Tibial nerve (tissue), 4 donors: Measurements from ENCODE around the gene C5orf58.

ENCODE experiments used
- EP300 ChIP-seq, 2 donors: sonication (generic); formaldehyde crosslinking; IDR thresholded peaks; one replicate each; pipeline ENCODE4 v1.6.1; 2017; ENCODE audit warnings: antibody characterized with exemption in 2 of 2, mild to moderate bottlenecking in 1 of 2
- TF ChIP-seq, protein P1 (sequence below), 5 experiments: fragments of 200-600 bp in 3 of 5; fragments of 450-650 bp in 2 of 5; sonication (generic) in 3 of 5; IDR thresholded peaks; one replicate each; pipeline ENCODE4 v1.5.1; 2016 to 2019; ENCODE audit warnings: antibody characterized with exemption in 5 of 5, mild to moderate bottlenecking in 3 of 5, moderate library complexity in 2 of 5

DNA sequence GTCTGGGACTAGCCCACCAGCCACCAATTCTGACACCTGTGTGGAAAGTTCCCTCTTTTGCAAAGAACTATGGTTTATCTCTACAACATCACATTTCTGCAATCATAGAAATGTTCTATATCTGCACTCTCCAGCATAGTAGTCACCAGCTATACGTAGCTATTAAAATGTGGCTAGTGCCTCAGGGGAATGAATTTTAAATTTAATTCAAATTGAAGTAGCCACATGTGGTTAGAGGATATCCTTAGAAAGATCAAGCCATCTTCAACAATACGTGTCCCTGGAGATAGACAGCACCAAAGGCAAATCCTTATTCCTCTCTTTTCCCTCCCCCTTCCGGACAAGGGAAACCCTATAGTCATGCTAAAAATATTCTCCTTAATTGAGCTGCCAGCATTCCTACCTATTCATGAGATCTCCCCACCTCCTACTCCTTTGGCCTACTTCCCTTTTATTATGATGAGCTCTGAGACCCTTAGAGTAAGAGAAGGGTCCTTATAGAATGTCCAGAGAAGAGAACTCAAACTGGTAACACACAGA is 53.7 kb downstream of the C5orf58 start:
- TF ChIP-seq, protein P1, sequence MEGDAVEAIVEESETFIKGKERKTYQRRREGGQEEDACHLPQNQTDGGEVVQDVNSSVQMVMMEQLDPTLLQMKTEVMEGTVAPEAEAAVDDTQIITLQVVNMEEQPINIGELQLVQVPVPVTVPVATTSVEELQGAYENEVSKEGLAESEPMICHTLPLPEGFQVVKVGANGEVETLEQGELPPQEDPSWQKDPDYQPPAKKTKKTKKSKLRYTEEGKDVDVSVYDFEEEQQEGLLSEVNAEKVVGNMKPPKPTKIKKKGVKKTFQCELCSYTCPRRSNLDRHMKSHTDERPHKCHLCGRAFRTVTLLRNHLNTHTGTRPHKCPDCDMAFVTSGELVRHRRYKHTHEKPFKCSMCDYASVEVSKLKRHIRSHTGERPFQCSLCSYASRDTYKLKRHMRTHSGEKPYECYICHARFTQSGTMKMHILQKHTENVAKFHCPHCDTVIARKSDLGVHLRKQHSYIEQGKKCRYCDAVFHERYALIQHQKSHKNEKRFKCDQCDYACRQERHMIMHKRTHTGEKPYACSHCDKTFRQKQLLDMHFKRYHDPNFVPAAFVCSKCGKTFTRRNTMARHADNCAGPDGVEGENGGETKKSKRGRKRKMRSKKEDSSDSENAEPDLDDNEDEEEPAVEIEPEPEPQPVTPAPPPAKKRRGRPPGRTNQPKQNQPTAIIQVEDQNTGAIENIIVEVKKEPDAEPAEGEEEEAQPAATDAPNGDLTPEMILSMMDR (IDR thresholded peaks at IDR 0.05), result no peak
- no peak for TF ChIP-seq EP300 (IDR thresholded peaks at IDR 0.05)
